Neural progenitor cell (in vitro differentiated cells): ENCODE measurements around the gene S100A4. TPM values are rescaled to one million over a fixed set of nuclear protein-coding genes. Genes with fewer than 3 reads are reported as not detected.

ENCODE experiments used
- DNase-seq: peaks from one replicate; pipeline ENCODE4 v3.0.0-alpha.2; 2016; ENCODE audit warnings: low spot score
- H2AFZ ChIP-seq: fragments of 200-600 bp; sonication (generic); replicated peaks from 2 replicates; pipeline ENCODE4 v1.6.1; 2016; ENCODE audit warnings: antibody characterized with exemption
- H3F3A ChIP-seq: fragments of 200-600 bp; sonication (generic); 2 replicates; pipeline ENCODE4 v1.6.1; 2016; ENCODE audit warnings: antibody characterized with exemption, low read depth
- H3K27ac ChIP-seq: fragments of 200-600 bp; sonication (generic); 2 replicates; pipeline ENCODE4 v1.5.1; 2016; ENCODE audit warnings: mild to moderate bottlenecking
- H3K27me3 ChIP-seq: fragments of 200-600 bp; sonication (generic); 2 replicates; pipeline ENCODE4 v1.6.1; 2016; ENCODE audit warnings: mild to moderate bottlenecking, moderate library complexity
- H3K36me3 ChIP-seq: fragments of 200-600 bp; sonication (generic); 2 replicates; pipeline ENCODE4 v1.5.1; 2016
- H3K4me1 ChIP-seq: fragments of 200-600 bp; sonication (generic); 2 replicates; pipeline ENCODE4 v1.6.1; 2016; ENCODE audit warnings: mixed run types
- H3K4me2 ChIP-seq: fragments of 200-600 bp; sonication (generic); 2 replicates; pipeline ENCODE4 v1.6.1; 2016
- H3K4me3 ChIP-seq: fragments of 200-600 bp; sonication (generic); 2 replicates; pipeline ENCODE4 v1.5.1; 2016
- H3K79me2 ChIP-seq: fragments of 200-600 bp; sonication (generic); 2 replicates; pipeline ENCODE4 v1.6.1; 2016; ENCODE audit warnings: low read depth
- H3K9ac ChIP-seq: fragments of 200-600 bp; sonication (generic); 2 replicates; pipeline ENCODE4 v1.6.1; 2016
- H3K9me3 ChIP-seq: fragments of 200-600 bp; sonication (generic); 2 replicates; pipeline ENCODE4 v1.5.1; 2016; ENCODE audit warnings: low read depth
- H4K20me1 ChIP-seq: fragments of 200-600 bp; sonication (generic); 2 replicates; pipeline ENCODE4 v1.6.1; 2016; ENCODE audit warnings: low read depth
- H3K27ac Mint-ChIP-seq: 3 replicates; pipeline ENCODE4 v1.8.0; 2021; ENCODE audit warnings: mixed read lengths
- H3K27me3 Mint-ChIP-seq: 2 replicates; pipeline ENCODE4 v1.8.0; 2022; ENCODE audit warnings: low read depth, mild to moderate bottlenecking, inconsistent platforms, moderate library complexity, mixed read lengths; ENCODE audit not compliant: insufficient read depth
- H3K36me3 Mint-ChIP-seq: 3 replicates; pipeline ENCODE4 v1.8.0; 2021; ENCODE audit warnings: mixed read lengths
- H3K4me1 Mint-ChIP-seq: 3 replicates; pipeline ENCODE4 v1.8.0; 2021; ENCODE audit warnings: mixed read lengths
- H3K4me3 Mint-ChIP-seq: 3 replicates; pipeline ENCODE4 v1.8.0; 2021; ENCODE audit warnings: mild to moderate bottlenecking, moderate library complexity, mixed read lengths
- H3K9me3 Mint-ChIP-seq: 3 replicates; pipeline ENCODE4 v1.8.0; 2020; ENCODE audit warnings: mixed read lengths
- CTCF ChIP-seq: fragments of 200-600 bp; sonication (generic); IDR thresholded peaks from 2 replicates; pipeline ENCODE4 v1.5.1; 2017; ENCODE audit warnings: antibody characterized with exemption, mild to moderate bottlenecking
- EZH2 ChIP-seq: fragments of 200-600 bp; sonication (generic); IDR thresholded peaks from 2 replicates; pipeline ENCODE4 v1.6.1; 2017; ENCODE audit warnings: antibody characterized with exemption, mild to moderate bottlenecking, moderate library complexity
- EZH2phosphoT487 ChIP-seq: fragments of 200-600 bp; sonication (generic); IDR thresholded peaks from 2 replicates; pipeline ENCODE4 v1.6.1; 2017; ENCODE audit warnings: antibody characterized with exemption
- total RNA-seq: library from RNA; depleted of rRNA; stranded (reverse); fragments of >200 nt; gene quantifications from 2 replicates; pipeline ENCODE4 v1.2.3, GENCODE V29; 2015; ENCODE audit warnings: low replicate concordance

Gene S100A4
- total RNA-seq, 1 donor from 2014 or later: 34.3 TPM

GRCh38 chr1:153548722-153549688, 3.4 kb upstream of the S100A4 start, which contains the start of gene S100A3:
Gene S100A3, minus strand, starts transcription at chr1:153549258. Its CDS starts 773 bp downstream, at chr1:153548485.
- H3K4me1 Mint-ChIP-seq: peaks cover 70% of the 10 kb centered on the region
- no peak within 1 kb of the TSS for H3K4me2 ChIP-seq

GRCh38 chr1:153547560-153548551, 2.2 kb upstream of the S100A4 start:
- Mint-ChIP-seq H3K27ac (peak overlapping the region; percentile 69), H3K9me3 (no peaks in the 10 kb centered on the region), H3K4me1 (peaks cover 74% of the 10 kb centered on the region), H3K36me3 (no peaks in the 10 kb centered on the region), H3K4me3 (no peak overlapping the region), H3K27me3 (peaks cover 20% of the 10 kb centered on the region)
- H3K4me2 ChIP-seq: peak overlapping the region; percentile 24
- no peak for DNase-seq
- TF ChIP-seq CTCF: no peak
- TF ChIP-seq EZH2: no peak
- H3K36me3 ChIP-seq: no peaks in the 10 kb centered on the region
- H3K27ac ChIP-seq: no peak overlapping the region
- H3K4me3 ChIP-seq: no peak overlapping the region
- H3F3A ChIP-seq: no peaks in the 10 kb centered on the region
- H3K4me1 ChIP-seq: peaks cover 30% of the 10 kb centered on the region
- H4K20me1 ChIP-seq: no peaks in the 10 kb centered on the region
- no peaks in the 10 kb centered on the region for H3K27me3 ChIP-seq
- no peaks in the 10 kb centered on the region for H3K9me3 ChIP-seq
- peak overlapping the region; percentile 74 for H2AFZ ChIP-seq
- no peak overlapping the region for H3K9ac ChIP-seq
- H3K79me2 ChIP-seq: no peaks in the 10 kb centered on the region

More at GRCh38 chr1:153548722-153549688, 3.4 kb upstream of the S100A4 start, which contains the start of gene S100A3:
- H3K27me3 Mint-ChIP-seq: peaks cover 20% of the 10 kb centered on the region
- H3K4me1 ChIP-seq: peaks cover 30% of the 10 kb centered on the region
- peak within 1 kb of the TSS; percentile 24 for H3K4me3 Mint-ChIP-seq
- DNase-seq: no peak
- no peaks in the 10 kb centered on the region for H3K9me3 ChIP-seq
- TF ChIP-seq EZH2 (no peak), CTCF (no peak), EZH2phosphoT487 (no peak)
- no peaks in the 10 kb centered on the region for H3K27me3 ChIP-seq
- no peaks in the 10 kb centered on the region for H3K36me3 ChIP-seq
- H3K36me3 Mint-ChIP-seq: no peaks in the 10 kb centered on the region
- H2AFZ ChIP-seq: peak within 1 kb of the TSS; percentile 48
- no peak within 1 kb of the TSS for H3K9ac ChIP-seq
- no peaks in the 10 kb centered on the region for H3K9me3 Mint-ChIP-seq
- H3K27ac Mint-ChIP-seq: peak within 1 kb of the TSS; percentile 34
- H3K79me2 ChIP-seq: no peaks in the 10 kb centered on the region
- no peaks in the 10 kb centered on the region for H3F3A ChIP-seq
- H4K20me1 ChIP-seq: no peaks in the 10 kb centered on the region
- H3K4me3 ChIP-seq: no peak within 1 kb of the TSS
- H3K27ac ChIP-seq: no peak within 1 kb of the TSS

- Histone ChIP-seq H3K9ac (no peak overlapping the region), H3K4me2 (peak overlapping the region; percentile 24), H3K27me3 (no peaks in the 10 kb centered on the region), H3K9me3 (no peaks in the 10 kb centered on the region), H3F3A (no peaks in the 10 kb centered on the region), H3K36me3 (no peaks in the 10 kb centered on the region), H2AFZ (peak overlapping the region; percentile 74), H3K4me3 (no peak overlapping the region), H4K20me1 (no peaks in the 10 kb centered on the region), H3K79me2 (no peaks in the 10 kb centered on the region), H3K27ac (no peak overlapping the region), H3K4me1 (peaks cover 30% of the 10 kb centered on the region)
- DNase-seq: no peak
- Mint-ChIP-seq H3K27ac (peak overlapping the region; percentile 84), H3K27me3 (peaks cover 20% of the 10 kb centered on the region), H3K9me3 (peaks cover 4% of the 10 kb centered on the region), H3K4me1 (peaks cover 79% of the 10 kb centered on the region), H3K4me3 (no peak overlapping the region), H3K36me3 (no peaks in the 10 kb centered on the region)
- TF ChIP-seq EZH2: no peak
- TF ChIP-seq CTCF: peak; percentile 18
Measured at GRCh38 chr1:153546796-153547559, 1.4 kb upstream of the S100A4 start.
